OCI-LY1 (cell line): Measurements from ENCODE around the gene HDAC11.

Source experiments
- H2AFZ ChIP-seq: fragments of 200-600 bp; sonication (generic), shearing (Covaris generic); 2 replicates; pipeline ENCODE4 v1.6.0; 2014; ENCODE audit warnings: antibody characterized with exemption, mild to moderate bottlenecking, low read length
- H3F3A ChIP-seq: fragments of 200-600 bp; sonication (generic), shearing (Covaris generic); 2 replicates; pipeline ENCODE4 v1.6.0; 2014; ENCODE audit warnings: mild to moderate bottlenecking, antibody characterized with exemption, low read length, moderate library complexity; ENCODE audit not compliant: insufficient read depth
- H3K27ac ChIP-seq: fragments of 200-600 bp; sonication (generic); 2 replicates; pipeline ENCODE4 v1.5.1; 2014; ENCODE audit warnings: low read length, mixed run types, mild to moderate bottlenecking, low read depth; ENCODE audit not compliant: poor library complexity, severe bottlenecking
- H3K27me3 ChIP-seq: fragments of 200-600 bp; sonication (generic); 2 replicates; pipeline ENCODE4 v1.6.0; 2014; ENCODE audit warnings: antibody characterized with exemption, mild to moderate bottlenecking, low read length, moderate library complexity; ENCODE audit not compliant: insufficient read depth
- H3K36me3 ChIP-seq: fragments of 200-600 bp; sonication (generic); 2 replicates; pipeline ENCODE4 v1.6.1; 2014; ENCODE audit warnings: mild to moderate bottlenecking, antibody characterized with exemption, low read length, moderate library complexity, mixed read lengths; ENCODE audit not compliant: insufficient read depth
- H3K4me1 ChIP-seq: fragments of 200-600 bp; sonication (generic); 2 replicates; pipeline ENCODE4 v1.5.1; 2014; ENCODE audit warnings: mild to moderate bottlenecking, low read length, moderate library complexity; ENCODE audit not compliant: insufficient read depth, severe bottlenecking
- H3K4me2 ChIP-seq: fragments of 200-600 bp; sonication (generic), shearing (Covaris generic); 2 replicates; pipeline ENCODE4 v1.6.1; 2014; ENCODE audit warnings: low read length
- H3K4me3 ChIP-seq: fragments of 200-600 bp; sonication (generic); 2 replicates; pipeline ENCODE4 v1.5.1; 2014; ENCODE audit warnings: low read length, low read depth, mild to moderate bottlenecking, mixed read lengths; ENCODE audit not compliant: poor library complexity, severe bottlenecking
- H3K79me2 ChIP-seq: fragments of 200-600 bp; shearing (Covaris generic); 2 replicates; pipeline ENCODE4 v1.6.1; 2016; ENCODE audit warnings: mixed run types, low read length, mixed read lengths; ENCODE audit not compliant: insufficient read depth
- H3K9ac ChIP-seq: fragments of 200-600 bp; sonication (generic), shearing (Covaris generic); 2 replicates; pipeline ENCODE4 v1.6.1; 2014; ENCODE audit warnings: mild to moderate bottlenecking, low read length, mixed read lengths
- H3K9me2 ChIP-seq: fragments of 200-600 bp; sonication (generic), shearing (Covaris generic); 2 replicates; pipeline ENCODE4 v1.6.1; 2014; ENCODE audit warnings: low read depth, mild to moderate bottlenecking, low read length, mixed read lengths
- H3K9me3 ChIP-seq: fragments of 200-600 bp; shearing (Covaris generic); 2 replicates; pipeline ENCODE4 v1.6.1; 2014; ENCODE audit warnings: low read length, mixed read lengths
- H4K20me1 ChIP-seq: fragments of 200-600 bp; sonication (generic), shearing (Covaris generic); 2 replicates; pipeline ENCODE4 v1.6.0; 2016; ENCODE audit warnings: mild to moderate bottlenecking, low read length; ENCODE audit not compliant: insufficient read depth
- EZH2 ChIP-seq: fragments of 200-600 bp; sonication (generic), shearing (Covaris generic); IDR thresholded peaks from 2 replicates; pipeline ENCODE4 v1.8.0; 2017; ENCODE audit warnings: borderline replicate concordance, mixed run types, mild to moderate bottlenecking, antibody characterized with exemption, low read length, moderate library complexity, mixed read lengths
- TF ChIP-seq, protein P1 (sequence below): fragments of 200-600 bp; sonication (generic), shearing (Covaris generic); IDR thresholded peaks from 2 replicates; pipeline ENCODE4 v1.5.1; 2017; ENCODE audit warnings: mild to moderate bottlenecking, antibody characterized with exemption, low read length, moderate library complexity, mixed read lengths

HDAC11 gene

DNA sequence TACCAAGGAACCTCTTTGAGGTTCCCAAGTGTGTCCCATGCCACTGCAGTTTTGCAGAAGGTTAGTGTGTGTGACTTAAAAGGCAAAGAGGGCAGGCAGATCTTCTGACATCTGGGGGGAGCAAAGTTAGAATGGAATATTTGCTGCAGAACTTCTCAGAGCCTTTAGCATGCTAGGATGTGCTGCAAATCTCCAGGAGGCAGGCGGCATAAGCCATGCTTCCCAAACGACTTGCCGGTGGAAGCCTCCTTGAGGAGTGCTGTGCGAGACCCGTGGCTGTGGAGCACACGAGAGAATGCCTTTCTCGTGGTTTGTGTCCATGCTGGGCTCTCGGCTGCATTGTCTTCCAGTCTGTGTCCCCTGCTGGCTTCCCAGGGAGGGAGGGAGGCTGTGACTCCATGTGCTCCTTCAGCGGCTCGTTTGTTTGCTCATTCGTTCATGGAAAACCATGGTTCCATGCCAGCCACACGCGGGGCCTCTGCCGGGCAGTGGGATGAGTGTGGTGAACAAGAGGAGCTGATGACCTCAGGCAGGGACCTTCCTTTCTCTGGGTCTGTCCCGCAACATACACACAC is 13.8 kb downstream of the HDAC11 start:
- Histone ChIP-seq H3K79me2 (no peaks in the 10 kb centered on the region), H2AFZ (no peak overlapping the region), H3K27ac (no peak overlapping the region), H4K20me1 (no peaks in the 10 kb centered on the region), H3K4me1 (no peaks in the 10 kb centered on the region), H3K36me3 (no peaks in the 10 kb centered on the region), H3K4me3 (no peak overlapping the region), H3K9me3 (no peaks in the 10 kb centered on the region), H3K27me3 (no peaks in the 10 kb centered on the region), H3K9ac (no peak overlapping the region), H3F3A (no peaks in the 10 kb centered on the region), H3K4me2 (no peak overlapping the region), H3K9me2 (no peaks in the 10 kb centered on the region)
- TF ChIP-seq EZH2, result no peak
- TF ChIP-seq, protein P1, sequence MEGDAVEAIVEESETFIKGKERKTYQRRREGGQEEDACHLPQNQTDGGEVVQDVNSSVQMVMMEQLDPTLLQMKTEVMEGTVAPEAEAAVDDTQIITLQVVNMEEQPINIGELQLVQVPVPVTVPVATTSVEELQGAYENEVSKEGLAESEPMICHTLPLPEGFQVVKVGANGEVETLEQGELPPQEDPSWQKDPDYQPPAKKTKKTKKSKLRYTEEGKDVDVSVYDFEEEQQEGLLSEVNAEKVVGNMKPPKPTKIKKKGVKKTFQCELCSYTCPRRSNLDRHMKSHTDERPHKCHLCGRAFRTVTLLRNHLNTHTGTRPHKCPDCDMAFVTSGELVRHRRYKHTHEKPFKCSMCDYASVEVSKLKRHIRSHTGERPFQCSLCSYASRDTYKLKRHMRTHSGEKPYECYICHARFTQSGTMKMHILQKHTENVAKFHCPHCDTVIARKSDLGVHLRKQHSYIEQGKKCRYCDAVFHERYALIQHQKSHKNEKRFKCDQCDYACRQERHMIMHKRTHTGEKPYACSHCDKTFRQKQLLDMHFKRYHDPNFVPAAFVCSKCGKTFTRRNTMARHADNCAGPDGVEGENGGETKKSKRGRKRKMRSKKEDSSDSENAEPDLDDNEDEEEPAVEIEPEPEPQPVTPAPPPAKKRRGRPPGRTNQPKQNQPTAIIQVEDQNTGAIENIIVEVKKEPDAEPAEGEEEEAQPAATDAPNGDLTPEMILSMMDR, result no peak

DNA sequence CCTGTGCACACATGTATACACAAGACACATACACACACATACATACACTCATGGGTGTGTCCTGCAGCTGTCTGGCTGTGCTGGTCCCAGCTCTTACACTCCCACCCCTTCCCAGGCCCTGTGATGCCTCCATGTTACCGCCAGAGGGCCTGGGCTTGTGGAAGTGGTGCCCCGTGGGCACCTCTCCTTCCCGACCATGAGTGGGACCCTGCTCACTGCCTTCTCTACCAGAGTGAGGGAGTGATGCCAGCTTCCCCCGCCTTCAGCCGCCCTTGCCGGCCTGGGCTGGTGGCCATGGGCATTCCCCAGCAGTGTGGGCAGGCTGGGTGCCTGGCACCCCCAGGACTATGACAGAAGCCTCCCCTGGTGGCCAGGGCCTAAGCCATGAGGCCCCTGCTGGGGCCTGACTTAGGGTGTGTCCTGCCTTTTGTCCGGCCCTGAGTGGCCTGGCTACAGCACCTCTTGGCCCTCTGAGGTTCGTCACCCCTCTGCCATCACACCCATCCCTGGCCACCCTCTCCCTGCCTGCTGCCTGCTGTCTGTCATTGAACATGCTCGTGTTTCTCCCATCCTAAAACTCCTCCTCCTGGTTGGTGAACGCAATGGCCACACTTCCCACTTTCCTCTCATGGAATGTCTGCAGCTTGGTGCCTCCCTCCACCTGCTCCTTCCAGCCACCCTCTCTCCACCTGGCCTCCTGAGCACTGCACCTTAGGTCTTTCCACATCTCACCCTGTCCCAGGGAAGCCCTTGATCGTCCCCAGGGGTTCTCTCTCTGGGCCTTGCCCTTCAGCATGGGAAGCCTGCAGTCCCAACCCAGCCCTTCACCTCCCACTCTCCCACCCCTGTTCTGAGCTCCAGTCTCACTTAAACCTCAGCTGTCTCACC is 14.6 kb downstream of the HDAC11 start:
- Histone ChIP-seq H3K9me3 (no peaks in the 10 kb centered on the region), H3K9me2 (no peaks in the 10 kb centered on the region), H3K36me3 (no peaks in the 10 kb centered on the region), H4K20me1 (no peaks in the 10 kb centered on the region), H3K79me2 (no peaks in the 10 kb centered on the region), H3K9ac (no peak overlapping the region), H3K27me3 (no peaks in the 10 kb centered on the region), H2AFZ (no peak overlapping the region), H3K4me1 (no peaks in the 10 kb centered on the region), H3K4me3 (no peak overlapping the region), H3K27ac (no peak overlapping the region), H3F3A (no peaks in the 10 kb centered on the region), H3K4me2 (no peak overlapping the region)
- TF ChIP-seq EZH2, result no peak
- TF ChIP-seq, protein P1, result peak; percentile 69

DNA sequence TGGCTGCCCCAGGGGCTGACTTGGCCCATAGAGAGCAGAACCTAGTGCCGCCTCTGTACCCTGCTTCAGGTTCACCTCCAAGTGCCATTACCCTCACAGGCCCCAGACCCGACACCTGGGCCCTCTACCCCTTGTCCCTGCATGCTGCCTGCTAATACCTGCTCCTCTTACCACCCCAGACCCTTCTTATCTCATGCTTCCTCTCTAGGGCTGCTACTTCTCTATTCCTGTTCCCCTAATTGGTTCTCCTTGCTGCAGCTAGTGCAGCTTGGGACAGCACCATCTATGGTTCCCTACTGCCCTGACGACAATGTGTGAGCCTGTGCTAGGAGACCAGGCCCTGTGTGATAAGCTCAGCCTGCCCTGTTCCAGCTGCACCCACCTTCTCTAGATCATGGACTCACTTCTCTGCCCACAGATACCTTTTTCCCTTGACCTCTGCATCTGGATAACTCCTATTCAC is 15.3 kb downstream of the HDAC11 start:
- Histone ChIP-seq H3K79me2 (no peaks in the 10 kb centered on the region), H3K4me2 (no peak overlapping the region), H2AFZ (no peak overlapping the region), H3K4me3 (no peak overlapping the region), H3K9me3 (no peaks in the 10 kb centered on the region), H3K27me3 (no peaks in the 10 kb centered on the region), H4K20me1 (no peaks in the 10 kb centered on the region), H3F3A (no peaks in the 10 kb centered on the region), H3K9me2 (no peaks in the 10 kb centered on the region), H3K27ac (no peak overlapping the region), H3K9ac (no peak overlapping the region), H3K36me3 (no peaks in the 10 kb centered on the region), H3K4me1 (no peaks in the 10 kb centered on the region)
- TF ChIP-seq, protein P1, result no peak
- no peak for TF ChIP-seq EZH2
